ENCODE data around the gene RBBP5. TPM values are rescaled to one million over a fixed set of nuclear protein-coding genes. Genes with fewer than 3 reads are reported as not detected.
A peak's percentile ranks its signal among the peaks of the same experiment; 100 is the strongest.

Gene RBBP5
- total RNA-seq, 1 donor from 2014 or later = 20.2 TPM

DNA sequence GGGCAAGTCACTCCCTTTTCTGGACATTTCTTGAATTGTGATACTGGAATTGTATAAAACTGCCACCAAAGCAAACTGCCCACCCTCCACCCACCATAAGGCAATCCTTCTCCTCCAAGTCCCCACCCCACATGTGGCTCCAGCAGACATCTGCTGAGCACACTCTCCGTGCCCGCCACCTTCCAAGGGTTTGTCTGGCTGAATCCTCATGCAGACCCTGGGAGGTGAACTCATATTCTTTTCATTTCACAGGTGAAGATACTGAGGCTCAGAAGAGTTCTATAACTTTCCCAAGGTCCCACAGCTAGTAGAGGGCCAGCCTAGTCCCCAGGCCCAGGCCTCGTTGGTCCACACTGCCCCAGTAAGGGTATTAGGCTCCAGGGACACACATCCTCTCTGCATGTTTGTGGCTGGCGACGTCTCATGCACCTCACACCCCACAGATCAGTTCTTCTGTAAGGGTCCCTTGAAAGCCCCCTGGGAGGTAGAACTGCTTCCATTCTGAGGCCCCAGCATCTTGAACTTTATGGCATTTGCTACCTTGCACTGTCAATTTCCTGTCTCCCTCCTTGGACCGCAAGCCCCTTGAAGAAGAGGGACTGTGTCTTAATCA is 64.7 kb downstream of the RBBP5 start:
- no peak for DNase-seq

- no peak for DNase-seq
Observed at GRCh38 chr1:205056188-205056611, 65.6 kb downstream of the RBBP5 start.

GRCh38 chr1:205054013-205054412 is 67.8 kb downstream of the RBBP5 start:
- no peak for DNase-seq

DNA sequence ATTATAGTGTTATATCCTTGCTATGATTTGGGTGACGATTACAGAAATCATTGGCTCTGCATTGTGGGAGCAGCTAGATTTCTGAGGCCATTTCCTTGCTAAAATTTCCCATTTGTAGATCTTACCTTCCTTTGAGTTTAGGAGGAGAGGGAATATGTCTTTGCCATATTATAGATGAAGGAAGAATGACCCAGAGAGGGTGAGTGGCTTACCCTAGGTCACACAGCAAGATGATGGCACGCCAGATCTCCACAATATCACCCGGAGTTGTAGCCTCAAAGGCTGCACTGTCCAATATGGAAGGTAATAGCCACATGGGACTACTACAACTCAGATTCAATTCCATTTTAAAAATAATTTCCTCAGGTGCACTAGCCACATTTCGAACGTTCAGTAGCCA is 68.5 kb downstream of the RBBP5 start:
- no peak for DNase-seq

DNA sequence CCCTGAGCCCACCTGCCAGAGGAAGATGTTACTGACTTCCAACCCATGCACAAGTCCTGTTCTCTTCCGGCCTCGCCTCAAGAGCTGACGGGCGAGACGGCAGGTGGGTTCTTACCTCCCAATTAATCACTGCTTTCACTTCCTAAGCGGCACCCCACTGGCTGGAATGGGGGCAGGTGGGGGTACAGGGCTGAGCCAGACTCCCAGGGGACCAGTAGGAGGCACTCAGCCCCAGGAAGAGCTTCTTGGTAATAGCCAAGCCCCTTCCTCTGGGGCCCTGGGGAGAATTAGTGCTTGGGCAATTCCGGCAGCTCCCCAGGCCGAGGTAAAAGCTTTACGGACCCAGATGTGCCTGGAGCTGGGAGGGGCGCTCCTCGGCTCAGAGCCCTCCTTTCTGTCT is 69.1 kb downstream of the RBBP5 start:
- no peak for DNase-seq

- no peak for DNase-seq
Observed at GRCh38 chr1:205049479-205049878, 72.3 kb downstream of the RBBP5 start.

- DNase-seq = peak; percentile 24
Observed at GRCh38 chr1:205048382-205048781, 73.4 kb downstream of the RBBP5 start.

- DNase-seq = no peak
Observed at GRCh38 chr1:205047764-205048231, 74.0 kb downstream of the RBBP5 start.

GRCh38 chr1:205046870-205047269 is 74.9 kb downstream of the RBBP5 start:
- no peak for DNase-seq

GRCh38 chr1:205045146-205045545 is 76.6 kb downstream of the RBBP5 start:
- no peak for DNase-seq

GRCh38 chr1:205044741-205045140 is 77.0 kb downstream of the RBBP5 start:
- no peak for DNase-seq

DNA sequence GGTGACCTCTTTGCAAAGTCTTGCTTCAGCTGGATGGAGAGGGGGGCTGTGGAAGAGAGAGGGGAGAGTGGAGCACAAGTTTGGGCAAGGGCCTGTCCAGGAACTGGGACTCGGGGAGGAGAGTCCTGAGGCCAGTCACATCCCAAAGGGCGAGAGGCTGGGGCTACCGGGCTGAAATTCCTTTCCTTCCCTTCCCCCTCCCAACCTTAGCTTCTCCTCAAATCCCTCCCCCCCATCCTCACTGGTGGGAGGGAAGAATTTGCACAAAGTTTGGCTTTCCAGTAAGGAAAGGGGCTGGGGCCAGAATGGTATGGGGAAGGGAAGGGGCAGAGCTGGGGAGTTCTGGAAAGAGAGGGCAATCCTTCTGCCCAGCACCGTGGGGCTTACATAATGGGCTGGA is 77.9 kb downstream of the RBBP5 start:
- no peak for DNase-seq

- peak; percentile 37 for DNase-seq
Observed at GRCh38 chr1:205042911-205043806, 78.6 kb downstream of the RBBP5 start, which contains the start of gene CNTN2. Gene CNTN2, plus strand, starts transcription at chr1:205043212. Its CDS starts 9,974 bp downstream, at chr1:205053186.

GRCh38 chr1:205041998-205042910 is 79.5 kb downstream of the RBBP5 start:
- DNase-seq = peak; percentile 24

DNA sequence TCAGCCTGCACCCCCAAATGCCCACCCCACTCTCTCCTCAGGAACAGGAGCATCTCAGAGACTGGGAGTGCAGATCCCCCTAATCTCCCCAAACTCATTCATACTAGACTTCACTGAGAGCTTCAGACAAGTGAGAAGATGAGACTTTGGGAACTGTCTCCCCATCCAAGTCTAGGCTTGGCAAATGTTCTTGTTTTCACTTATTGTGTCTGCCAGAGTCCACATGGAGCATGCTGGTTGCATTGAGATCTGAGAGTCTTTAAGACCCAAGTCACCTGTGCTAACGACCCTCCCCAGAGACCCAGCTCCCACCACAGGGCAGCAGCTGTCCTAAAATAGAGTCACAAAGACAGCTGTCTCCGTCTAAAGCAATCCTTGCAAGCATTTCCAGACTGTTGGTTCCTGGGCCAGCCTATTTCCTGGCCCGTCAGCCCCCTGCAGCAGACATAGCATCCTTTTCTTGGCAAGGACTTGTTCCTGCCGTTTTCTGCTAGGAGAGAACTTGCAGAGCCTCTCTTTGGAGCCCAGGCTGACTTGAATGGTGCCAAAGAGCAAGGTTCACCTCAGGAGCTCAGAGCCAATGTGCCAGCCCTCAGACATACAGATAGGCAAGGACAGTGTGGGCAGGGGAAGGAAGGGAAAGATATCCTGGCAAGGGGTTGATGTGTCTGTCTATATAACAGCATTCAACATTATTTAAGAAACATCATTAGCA is 80.6 kb downstream of the RBBP5 start:
- DNase-seq = peak; percentile 25

- DNase-seq = no peak
Observed at GRCh38 chr1:205038132-205038786, 83.5 kb downstream of the RBBP5 start.

- DNase-seq = no peak
Observed at GRCh38 chr1:205037539-205037938, 84.2 kb downstream of the RBBP5 start.
